CD4-positive, alpha-beta T cell (primary cell): ENCODE measurements around the gene TPP1. TPM values are rescaled to one million over a fixed set of nuclear protein-coding genes. Genes with fewer than 3 reads are reported as not detected.

Experiments used
- ATAC-seq: fragments of 200-7000 bp; cut with Tn5 transposase; one replicate; pipeline ENCODE4 v1.10.0; 2022; ENCODE audit warnings: mild to moderate bottlenecking; ENCODE audit not compliant: poor library complexity
- CTCF ChIA-PET: fragments of 350-600 bp; sonication (Branson Sonifier 250); formaldehyde crosslinking; loops from one replicate; lab custom pipeline; 2021; ENCODE audit warnings: antibody characterized with exemption, inconsistent platforms; lab: Charles Lee
- POLR2A ChIA-PET: fragments of 350-600 bp; sonication (Branson Sonifier 250); formaldehyde crosslinking; loops from one replicate; lab custom pipeline; 2021; ENCODE audit warnings: antibody characterized with exemption, inconsistent platforms; lab: Charles Lee
- DNase-seq, 14 experiments: peaks; one replicate each; pipeline ENCODE4 v3.0.0-alpha.2; 2013 to 2020; ENCODE audit warnings: mixed read lengths in 2 of 14
- H3K27ac ChIP-seq, 2 donors: one replicate each; pipeline versions ENCODE4 v1.5.1 to v1.7.0; 2013; ENCODE audit warnings: low read length in 2 of 2, low read depth in 1 of 2, mild to moderate bottlenecking in 1 of 2
- H3K27me3 ChIP-seq, 2 experiments: 1 replicate in 1 of 2; 2 replicates in 1 of 2; pipeline versions ENCODE4 v1.6.1 to v1.7.0; 2013; ENCODE audit warnings: low read length in 2 of 2, control low read depth in 1 of 2, mild to moderate bottlenecking in 1 of 2, moderate library complexity in 1 of 2; ENCODE audit not compliant: insufficient read depth in 2 of 2, control insufficient read depth in 1 of 2
- H3K36me3 ChIP-seq: one replicate; pipeline ENCODE4 v1.6.1; 2013; ENCODE audit warnings: low read length, control low read depth; ENCODE audit not compliant: insufficient read depth
- H3K4me1 ChIP-seq: one replicate; pipeline ENCODE4 v1.6.1; 2013; ENCODE audit warnings: low read length, control low read depth; ENCODE audit not compliant: insufficient read depth
- H3K4me3 ChIP-seq: one replicate; pipeline ENCODE4 v1.5.1; 2013; ENCODE audit warnings: mild to moderate bottlenecking, low read length, moderate library complexity
- H3K9me3 ChIP-seq, 2 experiments: 1 replicate in 1 of 2; 2 replicates in 1 of 2; pipeline versions ENCODE4 v1.6.1 to v1.7.0; 2013; ENCODE audit warnings: low read length in 2 of 2, mild to moderate bottlenecking in 2 of 2, control low read depth in 1 of 2, moderate library complexity in 1 of 2; ENCODE audit not compliant: control insufficient read depth in 1 of 2, insufficient read depth in 1 of 2
- H3K27ac Mint-ChIP-seq: one replicate; pipeline ENCODE4 v1.8.0; 2020; ENCODE audit warnings: mixed read lengths
- H3K27me3 Mint-ChIP-seq: one replicate; pipeline ENCODE4 v1.8.0; 2021; ENCODE audit warnings: mixed read lengths
- H3K36me3 Mint-ChIP-seq: one replicate; pipeline ENCODE4 v1.8.0; 2021; ENCODE audit warnings: low read depth, mixed read lengths
- H3K4me1 Mint-ChIP-seq: one replicate; pipeline ENCODE4 v1.8.0; 2021; ENCODE audit warnings: low read depth, mixed read lengths
- H3K4me3 Mint-ChIP-seq: one replicate; pipeline ENCODE4 v1.8.0; 2020; ENCODE audit warnings: mild to moderate bottlenecking, mixed read lengths
- H3K9me3 Mint-ChIP-seq: one replicate; pipeline ENCODE4 v1.8.0; 2020; ENCODE audit warnings: mixed read lengths
- CTCF ChIP-seq: fragments of 200-600 bp; IDR thresholded peaks from one replicate; pipeline ENCODE4 v1.8.0; 2022; ENCODE audit warnings: antibody characterized with exemption, mild to moderate bottlenecking
- intact Hi-C, 2 experiments: fragments of 100-400 bp; cut with DNase I in 1 of 2; cut with micrococcal nuclease in 1 of 2; formaldehyde crosslinking; loops; one replicate each; pipeline versions ENCODE4 v1.15.1 to v1.9.0; 2023 to 2025; cut with DNase I, micrococcal nuclease
- total RNA-seq, 174 experiments: library from RNA in 2 of 174; stranded (reverse) in 2 of 174; gene quantifications; one replicate each; pipeline ENCODE4 v1.2.3 and lab custom pipeline; 2021 to 2026

TPP1 gene
- total RNA-seq, 2 experiments from 2014 or later: 29.7 to 34.4 TPM

GRCh38 chr11:6608726-6609501 lies 10.3 kb downstream of the TPP1 start:
- Mint-ChIP-seq H3K4me1 (peaks cover 30% of the 10 kb centered on the region), H3K36me3 (peaks cover 48% of the 10 kb centered on the region), H3K27me3 (no peaks in the 10 kb centered on the region), H3K27ac (peak overlapping the region; percentile 58), H3K9me3 (no peaks in the 10 kb centered on the region), H3K4me3 (no peak overlapping the region)
- DNase-seq: no peak
- ATAC-seq: no peak
- intact Hi-C loops: no loop called here
- POLR2A ChIA-PET: interaction anchor here (1.1 to 2.0 kb wide), 2 partner anchors 10 to 75 kb away, joined by 5 to 6 read pairs; partner anchors contain the start of genes MRPL17 and TPP1
- H3K4me1 ChIP-seq: peaks cover 78% of the 10 kb centered on the region
- peak overlapping the region in 1 of 2 donors; percentile 16 for H3K27ac ChIP-seq
- H3K27me3 ChIP-seq: no peaks in the 10 kb centered on the region
- peaks cover 39% of the 10 kb centered on the region for H3K36me3 ChIP-seq
- CTCF ChIA-PET: interaction anchor here (1.6 kb wide), 1 partner anchor 74 kb away, joined by 5 read pairs; the partner anchor contains the start of gene MRPL17
- TF ChIP-seq CTCF: no peak
- no peaks in the 10 kb centered on the region for H3K9me3 ChIP-seq
- H3K4me3 ChIP-seq: no peak overlapping the region

- CTCF ChIA-PET: interaction anchor here (1.6 to 1.9 kb wide), 2 partner anchors 10 to 75 kb away, joined by 5 read pairs; partner anchors contain the start of gene MRPL17
- H3K4me3 Mint-ChIP-seq: no peak overlapping the region
Observed at GRCh38 chr11:6608011-6608410, 11.2 kb downstream of the TPP1 start.

More at GRCh38 chr11:6608011-6608410, 11.2 kb downstream of the TPP1 start:
- Histone ChIP-seq H3K4me1 (peaks cover 77% of the 10 kb centered on the region), H3K27ac (peak overlapping the region in 1 of 2 donors; percentile 16), H3K27me3 (no peaks in the 10 kb centered on the region), H3K36me3 (peaks cover 38% of the 10 kb centered on the region), H3K9me3 (no peaks in the 10 kb centered on the region), H3K4me3 (no peak overlapping the region)
- Mint-ChIP-seq H3K27ac (peak overlapping the region; percentile 58), H3K9me3 (no peaks in the 10 kb centered on the region), H3K36me3 (peaks cover 48% of the 10 kb centered on the region), H3K4me1 (peaks cover 30% of the 10 kb centered on the region), H3K27me3 (no peaks in the 10 kb centered on the region)
- DNase-seq (peak in 1 of 14 experiments; percentile 8), ATAC-seq (no peak)
- POLR2A ChIA-PET: interaction anchor here (1.1 to 2.0 kb wide), 2 partner anchors 11 to 76 kb away, joined by 5 to 6 read pairs; partner anchors contain the start of genes MRPL17 and TPP1
- intact Hi-C loops: no loop called here
- no peak for TF ChIP-seq CTCF
